K562 (cell line): ENCODE measurements around the gene ACAP3. TPM values are rescaled to one million over a fixed set of nuclear protein-coding genes. Genes with fewer than 3 reads are reported as not detected.

Experiments
- BCOR ChIP-seq: fragments of 450-650 bp; IDR thresholded peaks from 2 replicates; pipeline ENCODE4 v1.6.1; 2016
- CREM ChIP-seq: IDR thresholded peaks from 2 replicates; pipeline ENCODE4 v1.6.1; 2014; ENCODE audit warnings: antibody characterized with exemption, low read depth
- CSDE1 ChIP-seq, 2 experiments: fragments of 450-650 bp; IDR thresholded peaks; 2 replicates each; pipeline ENCODE4 v1.6.1; 2016; ENCODE audit warnings: mild to moderate bottlenecking in 1 of 2
- CUX1 ChIP-seq: fragments of 200-800 bp; sonication (Bioruptor generic); IDR thresholded peaks from 2 replicates; pipeline ENCODE4 v1.6.1; 2016; ENCODE audit warnings: missing genetic modification characterization, missing compliant biosample characterization
- DPF2 ChIP-seq: fragments of 450-650 bp; IDR thresholded peaks from 2 replicates; pipeline ENCODE4 v1.6.1; 2016
- EGR1 ChIP-seq: fragments of 450-650 bp; conservative IDR thresholded peaks from 2 replicates; pipeline ENCODE4 v1.6.1; 2017; ENCODE audit warnings: mild to moderate bottlenecking
- ESRRA ChIP-seq: fragments of 450-650 bp; IDR thresholded peaks from 2 replicates; pipeline ENCODE4 v1.6.1; 2014; ENCODE audit warnings: low read depth, mild to moderate bottlenecking, moderate library complexity, borderline replicate concordance
- GATAD2A ChIP-seq: fragments of 450-650 bp; IDR thresholded peaks from 2 replicates; pipeline ENCODE4 v1.6.1; 2017
- IRF2 ChIP-seq: sonication (generic); formaldehyde crosslinking; IDR thresholded peaks from 2 replicates; pipeline ENCODE4 v1.8.1; 2022; ENCODE audit warnings: mild to moderate bottlenecking, missing genetic modification reagents
- KDM1A ChIP-seq, 2 experiments: fragments of 450-650 bp; IDR thresholded peaks; 2 replicates each; pipeline ENCODE4 v1.6.1; 2016; ENCODE audit warnings: mild to moderate bottlenecking in 2 of 2
- KHSRP ChIP-seq: fragments of 450-650 bp; IDR thresholded peaks from 2 replicates; pipeline ENCODE4 v1.6.1; 2017
- POLR3A ChIP-seq: IDR thresholded peaks from 2 replicates; pipeline ENCODE4 v1.6.1; 2011; ENCODE audit warnings: borderline replicate concordance, mild to moderate bottlenecking, moderate library complexity; ENCODE audit not compliant: insufficient read length, insufficient read depth; ENCODE audit errors: extremely low read depth
- TOE1 ChIP-seq, 2 experiments: fragments of 450-650 bp in 1 of 2; sonication (generic) in 1 of 2; formaldehyde crosslinking in 1 of 2; IDR thresholded peaks; 2 replicates each; pipeline versions ENCODE4 v1.7.1 to v1.8.0; 2016 to 2022; ENCODE audit warnings: borderline replicate concordance in 2 of 2, mild to moderate bottlenecking in 2 of 2, antibody characterized with exemption in 1 of 2, inconsistent platforms in 1 of 2, low read depth in 1 of 2, missing genetic modification reagents in 1 of 2, moderate library complexity in 1 of 2
- TRIM24 ChIP-seq, 2 experiments: fragments of 450-650 bp; IDR thresholded peaks; 2 replicates each; pipeline ENCODE4 v1.6.1; 2016
- ZBTB33 ChIP-seq: sonication (generic); formaldehyde crosslinking; IDR thresholded peaks from 2 replicates; pipeline ENCODE4 v1.8.1; 2023; ENCODE audit warnings: mild to moderate bottlenecking, missing genetic modification reagents
- ZKSCAN8 ChIP-seq: fragments of 200-800 bp; sonication (Bioruptor generic); IDR thresholded peaks from 2 replicates; pipeline ENCODE4 v1.6.1; 2016; ENCODE audit warnings: missing genetic modification characterization, missing compliant biosample characterization
- polyA plus RNA-seq, 8 experiments: library from polyadenylated mRNA; depleted of rRNA in 4 of 8; stranded (reverse) in 5 of 8; unstranded in 3 of 8; fragments of >200 nt; fragmentation: Nextera tagmentation in 2 of 8; fragmentation: Illumina TruSeq in 1 of 8; extraction: Ambion mirVana in 2 of 8; extraction: Trizol in 1 of 8; gene quantifications; 2 replicates each; pipeline versions ENCODE4 v1.2.1 to v1.2.3, GENCODE V29; 2011 to 2014; ENCODE audit warnings: inconsistent platforms in 1 of 8, missing spikeins in 1 of 8
- total RNA-seq, 7 experiments: library from RNA; depleted of rRNA in 6 of 7; stranded (reverse); fragments of >200 nt in 6 of 7; fragmentation: Illumina TruSeq in 2 of 7; extraction: Trizol in 2 of 7; gene quantifications; 2 replicates each; pipeline versions ENCODE4 v1.2.1 to v1.2.3, GENCODE V29; 2011 to 2021; ENCODE audit warnings: low replicate concordance in 1 of 7

The ACAP3 gene
- total and polyA plus RNA-seq, 9 of the 15 experiments (the other 6 are each of a cell fraction or from before 2014, with no cell fraction given) = 0.01 to 49.0 (median 12.0) TPM

- TF ChIP-seq CUX1 (CRISPR knock-in tag) = no peak
- peak in 1 of 2 experiments; percentile 78; a peak in 2 of 4 replicates for TF ChIP-seq KDM1A (IDR thresholded peaks at IDR 0.05)
- TF ChIP-seq EGR1 = no peak
- TF ChIP-seq ZKSCAN8 (CRISPR knock-in tag) = no peak
- no peak for TF ChIP-seq POLR3A
- no peak for TF ChIP-seq KHSRP
- TF ChIP-seq IRF2 = no peak
- TF ChIP-seq CSDE1 (IDR thresholded peaks at IDR 0.05) = no peak
- TF ChIP-seq DPF2 = no peak
- TF ChIP-seq TRIM24 (IDR thresholded peaks at IDR 0.05) = no peak
- no peak for TF ChIP-seq GATAD2A
- TF ChIP-seq ZBTB33 (CRISPR knock-in tag) = no peak
- peak; percentile 87 for TF ChIP-seq BCOR
- no peak for TF ChIP-seq TOE1 (IDR thresholded peaks at IDR 0.05; ENCODE audit: borderline replicate concordance)
- no peak for TF ChIP-seq TOE1 (CRISPR knock-in tag; IDR thresholded peaks at IDR 0.05; ENCODE audit: borderline replicate concordance, low read depth)
- TF ChIP-seq CREM = 0 out of 2 replicates have a peak, but pooled peaks have one; percentile 17
- peak; percentile 16; the same call in 1 of the 2 replicates for TF ChIP-seq ESRRA
Measured at GRCh38 chr1:1281533-1282321, 26.0 kb downstream of the ACAP3 start (continued).
